GM12875 (cell line): ENCODE data around the gene MAP3K10.

ENCODE experiments used
- H3K4me3 ChIP-seq: one replicate; pipeline ENCODE4 v1.5.1; 2011; ENCODE audit warnings: low read depth, low read length, control low read depth
- CTCF ChIP-seq: IDR thresholded peaks from 2 replicates; pipeline ENCODE4 v1.5.1; 2011; ENCODE audit warnings: low read depth, mild to moderate bottlenecking, control low read depth, inconsistent platforms, low read length, moderate library complexity, borderline replicate concordance; ENCODE audit not compliant: insufficient read depth

The MAP3K10 gene

DNA sequence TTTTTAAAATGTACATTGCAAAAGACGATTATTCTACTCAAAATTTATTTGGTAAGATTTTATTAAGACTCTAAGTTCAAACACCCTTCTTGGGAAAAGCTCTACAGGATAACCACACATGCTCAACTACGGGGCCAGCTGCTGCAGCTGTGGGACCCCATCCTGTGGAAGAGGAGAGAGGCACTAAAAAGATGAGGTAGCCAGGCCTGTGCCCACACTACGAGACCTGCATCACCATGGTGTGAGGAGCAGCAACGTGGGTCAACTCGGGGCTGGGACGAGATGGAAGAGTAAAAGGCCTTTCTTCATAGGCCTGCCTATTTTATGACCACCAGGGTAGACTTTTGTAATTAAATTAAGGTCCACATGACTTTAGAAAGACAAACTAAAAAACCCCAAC, 39.8 kb downstream of the MAP3K10 start:
- TF ChIP-seq CTCF: no peak
- no peak overlapping the region for H3K4me3 ChIP-seq

GRCh38 chr19:40231544-40232424, 40.6 kb downstream of the MAP3K10 start:
- no peak for TF ChIP-seq CTCF
- H3K4me3 ChIP-seq: no peak overlapping the region

GRCh38 chr19:40232479-40232878, 41.3 kb downstream of the MAP3K10 start:
- TF ChIP-seq CTCF: no peak
- no peak overlapping the region for H3K4me3 ChIP-seq

- no peak overlapping the region for H3K4me3 ChIP-seq
- no peak for TF ChIP-seq CTCF
Measured at GRCh38 chr19:40232949-40233810, 42.0 kb downstream of the MAP3K10 start.

DNA sequence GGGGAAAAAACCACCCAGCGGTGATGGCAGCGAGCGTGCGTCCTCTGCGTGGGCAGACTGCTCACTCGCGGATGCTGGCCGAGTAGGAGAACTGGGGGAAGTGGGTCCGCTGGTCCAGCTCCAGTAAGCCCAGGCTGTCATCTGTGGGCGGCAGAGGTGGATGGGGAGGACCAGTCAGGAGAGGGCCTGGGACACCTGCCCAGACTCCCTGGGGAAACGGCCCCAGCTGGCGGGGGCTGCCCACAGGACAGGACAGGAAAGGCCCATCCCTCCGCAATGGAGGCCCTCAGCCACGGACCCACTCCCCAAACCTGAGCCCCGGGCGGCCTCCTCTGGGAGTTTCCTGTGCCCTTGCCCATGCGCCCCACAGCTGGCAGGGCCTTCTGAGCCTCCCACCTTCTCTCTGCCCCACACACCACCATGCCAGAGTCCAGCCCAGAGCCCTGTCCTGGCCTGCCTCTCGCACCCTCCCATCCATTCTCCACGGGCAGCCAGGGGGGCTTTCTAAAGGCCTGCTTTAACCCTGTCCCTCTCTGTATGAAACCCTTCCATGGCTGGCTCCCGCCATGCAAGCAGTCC, 42.7 kb downstream of the MAP3K10 start:
- H3K4me3 ChIP-seq: no peak overlapping the region

More for the DNA sequence above, 42.7 kb downstream of the MAP3K10 start:
- no peak for TF ChIP-seq CTCF
